ENCODE measurements around the gene AICDA. TPM values are rescaled to one million over a fixed set of nuclear protein-coding genes. Genes with fewer than 3 reads are reported as not detected.
A peak's percentile ranks its signal among the peaks of the same experiment; 100 is the strongest.

AICDA gene
- total and polyA plus RNA-seq, 10 donors: 0.24 to 1.6 (median 0.78) TPM

GRCh38 chr12:8609061-8609570 is 3.5 kb downstream of the AICDA start:
- DNase-seq: no peak
- H3K4me1 ChIP-seq: peaks cover 0 to 11% (median 8%) of the 10 kb centered on the region in 6 donors
- H3K9me3 ChIP-seq: no peaks in the 10 kb centered on the region
- H3K27me3 ChIP-seq (replicated peaks in 1 of 7): no peaks in the 10 kb centered on the region
- H3K4me3 ChIP-seq: peak overlapping the region in 2 of 8 donors; percentile 6 to 32
- peak overlapping the region in 1 of 8 donors; percentile 48 for H3K27ac ChIP-seq
- WGBS, 5 donors: 11 to 18% (median 14%) methylated on average over 5 of the region's 5 CpGs
- TF ChIP-seq POLR2A (IDR thresholded peaks at IDR 0.05): no peak
- TF ChIP-seq CTCF (IDR thresholded peaks at IDR 0.05 in 8 of 11, conservative IDR thresholded peaks at IDR 0.05 in 3 of 11): peak in 10 of 11 experiments; percentile 27 to 75 (median 60)
- no peak for TF ChIP-seq POLR2AphosphoS5 (IDR thresholded peaks at IDR 0.05)
- H3K36me3 ChIP-seq: no peaks in the 10 kb centered on the region
- intact Hi-C loops (cut with DNase I; ENCODE audit: low total_unique reads): loop anchor here (5.0 kb wide), 1 partner anchor 67 kb away; the partner anchor contains the start of gene CLEC4E

- no peak overlapping the region for H3K27ac ChIP-seq
- H3K4me1 ChIP-seq: peaks cover 0 to 23% (median 8%) of the 10 kb centered on the region in 6 donors
- no peaks in the 10 kb centered on the region for H3K36me3 ChIP-seq
- TF ChIP-seq CTCF (IDR thresholded peaks at IDR 0.05 in 8 of 11, conservative IDR thresholded peaks at IDR 0.05 in 3 of 11) (no peak), POLR2A (IDR thresholded peaks at IDR 0.05) (no peak)
- no peaks in the 10 kb centered on the region for H3K27me3 ChIP-seq (replicated peaks in 1 of 7)
- DNase-seq: no peak
- intact Hi-C loops (cut with DNase I; ENCODE audit: low total_unique reads): loop anchor here (5.0 kb wide), 1 partner anchor 65 kb away; the partner anchor contains the start of gene CLEC4E
- H3K9me3 ChIP-seq: no peaks in the 10 kb centered on the region
- 93 to 95% (median 94%) methylated on average over 6 of the region's 6 CpGs for WGBS, 5 donors
- no peak overlapping the region for H3K4me3 ChIP-seq
Observed at GRCh38 chr12:8606890-8607289, 5.8 kb downstream of the AICDA start.

GRCh38 chr12:8605057-8605456 is 7.6 kb downstream of the AICDA start:
- intact Hi-C loops (cut with DNase I; ENCODE audit: low total_unique reads): loop anchor here (5.0 kb wide), 1 partner anchor 63 kb away; the partner anchor contains the start of gene CLEC4E
- 94 to 97% (median 95%) methylated on average over 30 of the region's 30 CpGs for WGBS, 5 donors
- DNase-seq: no peak
- Histone ChIP-seq H3K27me3 (replicated peaks in 1 of 7) (no peaks in the 10 kb centered on the region), H3K4me1 (peaks cover 0 to 23% (median 8%) of the 10 kb centered on the region in 6 donors), H3K4me3 (no peak overlapping the region), H3K9me3 (no peaks in the 10 kb centered on the region), H3K36me3 (no peaks in the 10 kb centered on the region), H3K27ac (no peak overlapping the region)
- no peak for TF ChIP-seq POLR2A (IDR thresholded peaks at IDR 0.05)
- TF ChIP-seq CTCF (IDR thresholded peaks at IDR 0.05 in 8 of 11, conservative IDR thresholded peaks at IDR 0.05 in 3 of 11): no peak
- no peak for TF ChIP-seq POLR2AphosphoS5 (IDR thresholded peaks at IDR 0.05)

GRCh38 chr12:8603856-8604255 is 8.8 kb downstream of the AICDA start:
- Histone ChIP-seq H3K27me3 (replicated peaks in 1 of 7) (no peaks in the 10 kb centered on the region), H3K27ac (no peak overlapping the region), H3K4me3 (no peak overlapping the region), H3K4me1 (peaks cover 0 to 16% (median 2%) of the 10 kb centered on the region in 6 donors), H3K9me3 (no peaks in the 10 kb centered on the region), H3K36me3 (no peaks in the 10 kb centered on the region)
- TF ChIP-seq POLR2AphosphoS5 (IDR thresholded peaks at IDR 0.05): no peak
- no peak for TF ChIP-seq CTCF (IDR thresholded peaks at IDR 0.05 in 8 of 11, conservative IDR thresholded peaks at IDR 0.05 in 3 of 11)
- TF ChIP-seq POLR2A (IDR thresholded peaks at IDR 0.05): no peak
- DNase-seq: no peak
- intact Hi-C loops (cut with DNase I; ENCODE audit: low total_unique reads): no loop called here
- 29 to 43% (median 34%) methylated on average over 3 of the region's 3 CpGs for WGBS, 5 donors

Measured in spleen (tissue), 11 donors.